Activated gamma-delta T cell treated with anti-CD3 and anti-CD28 coated beads, Interleukin-2, amount 50 U/mL, for 16 hours (primary cell): Measurements from ENCODE around the gene VPS4B.

Experiments
- DNase-seq: peaks from one replicate; pipeline ENCODE4 v3.0.0-alpha.2; 2020; ENCODE audit warnings: low read depth

Gene VPS4B

GRCh38 chr18:63430526-63430925 is 8.2 kb upstream of the VPS4B start:
- no peak for DNase-seq

- DNase-seq, result no peak
Observed at GRCh38 chr18:63427558-63427957, 5.3 kb upstream of the VPS4B start.

- DNase-seq, result no peak
Observed at GRCh38 chr18:63422864-63423304, 608 bp upstream of the VPS4B start.

GRCh38 chr18:63421514-63421913 is 762 bp downstream of the VPS4B start:
- no peak for DNase-seq

- no peak for DNase-seq
Observed at GRCh38 chr18:63412953-63413352, 9.3 kb downstream of the VPS4B start.

- no peak for DNase-seq
Observed at GRCh38 chr18:63410792-63411191, 11.5 kb downstream of the VPS4B start.

- no peak for DNase-seq
Observed at GRCh38 chr18:63409301-63409700, 13.0 kb downstream of the VPS4B start.

GRCh38 chr18:63407734-63408133 is 14.5 kb downstream of the VPS4B start:
- DNase-seq, result no peak

GRCh38 chr18:63405986-63406385 is 16.3 kb downstream of the VPS4B start:
- no peak for DNase-seq

GRCh38 chr18:63402246-63403162 is 19.8 kb downstream of the VPS4B start:
- DNase-seq, result no peak

GRCh38 chr18:63399300-63399699 is 23.0 kb downstream of the VPS4B start:
- DNase-seq, result no peak

- DNase-seq, result no peak
Observed at GRCh38 chr18:63397349-63397748, 24.9 kb downstream of the VPS4B start.

GRCh38 chr18:63395503-63395902 is 26.8 kb downstream of the VPS4B start:
- no peak for DNase-seq

GRCh38 chr18:63394954-63395353 is 27.3 kb downstream of the VPS4B start:
- no peak for DNase-seq

GRCh38 chr18:63387861-63388260 is 34.4 kb downstream of the VPS4B start:
- DNase-seq, result no peak

- no peak for DNase-seq
Observed at GRCh38 chr18:63382843-63383242, 39.4 kb downstream of the VPS4B start.

- no peak for DNase-seq
Observed at GRCh38 chr18:63379639-63379962, 42.7 kb downstream of the VPS4B start.

GRCh38 chr18:63378919-63379638 is 43.2 kb downstream of the VPS4B start:
- no peak for DNase-seq

GRCh38 chr18:63377275-63377980 is 44.8 kb downstream of the VPS4B start:
- no peak for DNase-seq

GRCh38 chr18:63376538-63376937 is 45.7 kb downstream of the VPS4B start:
- no peak for DNase-seq

- no peak for DNase-seq
Observed at GRCh38 chr18:63374540-63374939, 47.7 kb downstream of the VPS4B start.

GRCh38 chr18:63373161-63373560 is 49.1 kb downstream of the VPS4B start:
- DNase-seq, result no peak

- no peak for DNase-seq
Observed at GRCh38 chr18:63368611-63369010, 53.7 kb downstream of the VPS4B start.
